ENCODE measurements around the gene SULT2B1.
"Not testable (repeated sequence)": the region's sequence is repeated elsewhere in the genome, so short reads cannot be mapped to it uniquely, and the experiment has no call there.

SULT2B1 gene

GRCh38 chr19:48632286-48632685 lies 80.3 kb downstream of the SULT2B1 start:
- not testable (repeated sequence) for H3K27me3 ChIP-seq (ENCODE audit: control insufficient read depth, insufficient read depth, low read length); H3K36me3 ChIP-seq (ENCODE audit: control insufficient read depth, insufficient read depth, low read length); H3K9ac ChIP-seq (ENCODE audit: low read depth, low read length); H3K9me3 ChIP-seq (ENCODE audit: control insufficient read depth, insufficient read depth, low read length); H3K27ac ChIP-seq (ENCODE audit: low read depth, low read length); H3K4me3 ChIP-seq (ENCODE audit: low read depth, low read length)
- peaks cover 28% of the 10 kb centered on the region for H3K4me1 ChIP-seq (ENCODE audit: control insufficient read depth, insufficient read depth, low read length)

DNA sequence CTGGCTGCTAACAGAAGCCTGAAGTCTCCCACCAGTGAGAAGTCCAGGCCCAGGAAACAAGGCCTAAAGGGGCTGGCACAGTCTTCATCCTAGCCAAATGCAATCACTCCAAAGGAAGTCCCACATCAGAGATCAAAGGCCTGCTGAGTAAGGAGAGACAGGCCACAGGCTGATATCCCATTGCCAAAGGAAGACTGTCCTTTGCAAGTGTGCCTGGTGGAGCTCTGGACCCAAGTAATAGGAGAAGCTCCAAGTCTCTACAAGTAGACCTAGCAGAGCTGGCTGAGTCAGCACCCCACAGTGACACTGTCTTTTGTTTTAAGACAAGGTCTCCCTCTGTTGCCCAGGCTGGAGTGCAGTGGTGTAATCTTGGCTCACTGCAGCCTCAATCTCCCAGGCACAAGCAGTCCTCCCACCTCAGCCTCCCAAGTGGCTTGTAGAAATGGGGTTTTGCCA lies 80.7 kb downstream of the SULT2B1 start:
- no peaks in the 10 kb centered on the region for H3K9me3 ChIP-seq (ENCODE audit: control insufficient read depth, insufficient read depth, low read length)
- no peak overlapping the region for H3K27ac ChIP-seq (ENCODE audit: low read depth, low read length)
- peaks cover 9% of the 10 kb centered on the region; the same call in 1 of the 2 replicates for H3K27me3 ChIP-seq (ENCODE audit: control insufficient read depth, insufficient read depth, low read length)
- peaks cover 9% of the 10 kb centered on the region for H3K36me3 ChIP-seq (ENCODE audit: control insufficient read depth, insufficient read depth, low read length)
- H3K4me3 ChIP-seq (ENCODE audit: low read depth, low read length): no peak overlapping the region
- no peak overlapping the region for H3K9ac ChIP-seq (ENCODE audit: low read depth, low read length)
- peaks cover 28% of the 10 kb centered on the region for H3K4me1 ChIP-seq (ENCODE audit: control insufficient read depth, insufficient read depth, low read length)

GRCh38 chr19:48633148-48634035 lies 81.4 kb downstream of the SULT2B1 start:
- Histone ChIP-seq H3K36me3 (ENCODE audit: control insufficient read depth, insufficient read depth, low read length) (peaks cover 7% of the 10 kb centered on the region), H3K4me1 (ENCODE audit: control insufficient read depth, insufficient read depth, low read length) (peaks cover 29% of the 10 kb centered on the region), H3K27me3 (ENCODE audit: control insufficient read depth, insufficient read depth, low read length) (peaks cover 9% of the 10 kb centered on the region; the same call in 1 of the 2 replicates), H3K4me3 (ENCODE audit: low read depth, low read length) (no peak overlapping the region), H3K9me3 (ENCODE audit: control insufficient read depth, insufficient read depth, low read length) (no peaks in the 10 kb centered on the region), H3K9ac (ENCODE audit: low read depth, low read length) (no peak overlapping the region), H3K27ac (ENCODE audit: low read depth, low read length) (no peak overlapping the region)

GRCh38 chr19:48634036-48634342 lies 82.0 kb downstream of the SULT2B1 start:
- no peaks in the 10 kb centered on the region for H3K9me3 ChIP-seq (ENCODE audit: control insufficient read depth, insufficient read depth, low read length)
- H3K4me3 ChIP-seq (ENCODE audit: low read depth, low read length): peak overlapping the region; percentile 26
- H3K9ac ChIP-seq (ENCODE audit: low read depth, low read length): no peak overlapping the region
- H3K27ac ChIP-seq (ENCODE audit: low read depth, low read length): peak overlapping the region; percentile 21
- H3K36me3 ChIP-seq (ENCODE audit: control insufficient read depth, insufficient read depth, low read length): peaks cover 4% of the 10 kb centered on the region
- peaks cover 35% of the 10 kb centered on the region for H3K4me1 ChIP-seq (ENCODE audit: control insufficient read depth, insufficient read depth, low read length)
- H3K27me3 ChIP-seq (ENCODE audit: control insufficient read depth, insufficient read depth, low read length): peaks cover 9% of the 10 kb centered on the region; the same call in 1 of the 2 replicates

DNA sequence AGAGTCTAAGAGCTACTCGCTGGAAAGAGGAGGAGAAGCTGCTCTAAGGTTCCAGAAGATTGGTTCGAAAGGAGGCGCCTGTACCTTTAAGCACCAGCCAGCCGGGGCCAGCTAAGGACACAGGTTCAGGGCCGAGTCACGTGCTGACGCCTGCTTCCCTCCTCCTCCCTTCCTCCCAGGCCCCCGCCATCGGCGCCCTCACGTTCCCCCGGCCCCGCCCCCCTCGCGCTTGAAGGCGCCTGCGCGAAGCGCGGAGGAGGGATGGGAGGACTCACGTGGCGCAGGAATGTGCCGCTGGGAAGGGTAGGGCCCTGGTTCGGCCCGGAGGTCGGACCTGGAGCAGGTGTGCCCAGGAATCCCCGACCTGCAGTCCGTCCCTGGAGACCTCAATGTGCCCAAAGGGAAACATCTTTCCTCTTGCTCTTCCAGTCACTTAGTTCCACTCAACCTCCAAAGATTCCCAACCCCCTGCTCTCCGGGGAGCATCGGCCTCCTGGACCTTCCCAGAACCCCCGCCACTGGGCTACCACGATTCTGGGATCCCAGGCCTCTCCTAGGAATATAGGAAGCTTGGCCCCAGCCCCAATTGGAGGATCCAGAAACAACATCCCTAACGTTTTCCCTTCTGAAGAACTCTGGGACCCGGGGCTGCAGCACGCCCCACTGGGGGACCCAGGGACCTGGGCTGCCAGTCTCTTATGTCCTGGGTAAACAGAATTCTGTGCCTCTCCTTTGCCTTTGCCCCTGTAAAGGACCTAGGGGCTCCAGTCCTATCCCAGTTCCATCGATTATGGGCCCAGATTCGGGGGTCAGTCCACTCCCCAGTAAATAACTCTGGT lies 82.7 kb downstream of the SULT2B1 start:
- Histone ChIP-seq H3K9me3 (ENCODE audit: control insufficient read depth, insufficient read depth, low read length) (no peaks in the 10 kb centered on the region), H3K4me3 (ENCODE audit: low read depth, low read length) (peak overlapping the region; percentile 26), H3K4me1 (ENCODE audit: control insufficient read depth, insufficient read depth, low read length) (peaks cover 36% of the 10 kb centered on the region), H3K27ac (ENCODE audit: low read depth, low read length) (peak overlapping the region; percentile 79), H3K27me3 (ENCODE audit: control insufficient read depth, insufficient read depth, low read length) (peaks cover 9% of the 10 kb centered on the region; the same call in 1 of the 2 replicates), H3K36me3 (ENCODE audit: control insufficient read depth, insufficient read depth, low read length) (peaks cover 4% of the 10 kb centered on the region), H3K9ac (ENCODE audit: low read depth, low read length) (no peak overlapping the region)

DNA sequence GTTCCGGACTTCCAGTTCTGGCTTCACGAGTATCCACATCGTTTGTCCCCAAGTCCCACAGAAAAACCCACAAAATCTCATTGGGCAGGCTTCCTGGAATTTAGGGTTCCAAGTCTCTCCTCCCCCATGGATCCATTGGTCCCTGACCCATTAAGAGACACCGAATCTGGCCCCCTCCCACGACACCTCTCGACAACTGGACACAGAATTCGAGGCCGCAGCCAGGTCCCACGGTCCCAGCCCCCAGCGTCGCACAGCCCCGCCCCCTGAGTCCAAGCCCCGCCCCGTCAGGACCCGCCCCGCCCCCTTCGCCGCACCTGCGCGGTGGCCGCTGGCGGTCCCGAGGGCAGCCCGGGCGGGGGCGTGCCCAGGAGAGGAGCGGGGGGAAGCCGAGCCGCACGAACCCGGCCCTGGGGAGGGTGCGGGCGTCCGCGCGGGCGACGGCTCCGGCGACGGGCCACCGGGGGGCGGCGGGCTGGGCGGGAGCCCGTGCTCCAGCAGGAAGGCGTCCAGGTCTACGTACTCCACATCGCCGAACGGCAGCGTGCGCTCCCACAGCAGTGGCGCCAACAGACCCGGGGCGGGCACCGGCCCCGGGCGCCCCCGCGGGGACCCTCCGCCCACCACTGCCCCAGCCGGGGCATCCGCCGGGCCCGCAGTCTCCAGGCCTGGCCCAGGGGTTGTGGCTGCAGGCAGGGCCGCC lies 83.4 kb downstream of the SULT2B1 start:
- Histone ChIP-seq H3K9me3 (ENCODE audit: control insufficient read depth, insufficient read depth, low read length) (no peaks in the 10 kb centered on the region), H3K4me3 (ENCODE audit: low read depth, low read length) (peak overlapping the region; percentile 85), H3K9ac (ENCODE audit: low read depth, low read length) (no peak overlapping the region), H3K27me3 (ENCODE audit: control insufficient read depth, insufficient read depth, low read length) (peaks cover 9% of the 10 kb centered on the region; the same call in 1 of the 2 replicates), H3K4me1 (ENCODE audit: control insufficient read depth, insufficient read depth, low read length) (peaks cover 32% of the 10 kb centered on the region), H3K27ac (ENCODE audit: low read depth, low read length) (peak overlapping the region; percentile 79), H3K36me3 (ENCODE audit: control insufficient read depth, insufficient read depth, low read length) (peaks cover 4% of the 10 kb centered on the region)

DNA sequence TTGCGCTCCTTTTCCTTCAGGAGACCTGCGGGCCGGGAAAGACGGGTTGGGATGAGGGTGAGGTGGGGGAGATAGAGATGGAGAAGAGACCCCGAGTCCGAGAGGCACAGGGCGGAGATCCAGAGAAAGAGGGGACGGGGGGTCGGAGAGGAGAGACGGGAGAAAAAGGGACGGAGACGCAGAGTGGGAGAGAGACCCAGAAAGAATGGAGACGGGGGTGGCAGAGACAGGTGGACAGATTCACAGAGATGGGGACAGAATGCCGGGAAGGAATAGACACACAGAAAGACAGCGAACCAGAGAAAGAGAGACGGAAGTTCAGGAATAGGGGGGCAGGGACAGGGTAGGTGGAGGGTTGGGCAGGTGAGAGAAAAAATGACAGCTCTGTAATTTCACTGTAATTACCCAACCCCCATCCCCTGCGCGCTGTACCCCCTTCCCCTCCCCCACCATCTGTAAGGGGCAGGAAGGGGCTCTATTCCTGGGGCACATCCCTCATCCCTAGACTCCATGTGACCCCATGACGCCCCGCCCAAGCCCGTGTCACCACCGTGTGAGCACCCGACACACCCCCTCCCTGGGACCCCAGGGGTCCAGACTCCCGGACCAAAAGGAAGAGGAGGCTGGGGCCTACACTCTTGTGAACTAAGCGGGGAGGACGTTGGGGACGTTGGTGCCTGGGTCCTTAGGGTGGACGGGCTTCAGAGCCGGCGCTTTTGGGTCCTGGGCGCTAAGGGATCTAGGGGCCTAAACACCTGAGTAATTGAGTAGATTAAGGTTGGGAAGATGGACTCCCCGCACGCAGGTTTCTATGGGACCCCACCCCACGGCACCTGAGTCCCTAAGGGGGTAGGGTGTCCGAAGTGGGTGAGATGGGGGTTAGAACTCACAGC lies 84.2 kb downstream of the SULT2B1 start:
- H3K4me1 ChIP-seq (ENCODE audit: control insufficient read depth, insufficient read depth, low read length): peaks cover 27% of the 10 kb centered on the region
- peak overlapping the region; percentile 93 for H3K27ac ChIP-seq (ENCODE audit: low read depth, low read length)
- H3K4me3 ChIP-seq (ENCODE audit: low read depth, low read length): peak overlapping the region; percentile 85
- H3K9me3 ChIP-seq (ENCODE audit: control insufficient read depth, insufficient read depth, low read length): no peaks in the 10 kb centered on the region
- peaks cover 4% of the 10 kb centered on the region for H3K36me3 ChIP-seq (ENCODE audit: control insufficient read depth, insufficient read depth, low read length)
- no peak overlapping the region for H3K9ac ChIP-seq (ENCODE audit: low read depth, low read length)
- H3K27me3 ChIP-seq (ENCODE audit: control insufficient read depth, insufficient read depth, low read length): peaks cover 9% of the 10 kb centered on the region; the same call in 1 of the 2 replicates

DNA sequence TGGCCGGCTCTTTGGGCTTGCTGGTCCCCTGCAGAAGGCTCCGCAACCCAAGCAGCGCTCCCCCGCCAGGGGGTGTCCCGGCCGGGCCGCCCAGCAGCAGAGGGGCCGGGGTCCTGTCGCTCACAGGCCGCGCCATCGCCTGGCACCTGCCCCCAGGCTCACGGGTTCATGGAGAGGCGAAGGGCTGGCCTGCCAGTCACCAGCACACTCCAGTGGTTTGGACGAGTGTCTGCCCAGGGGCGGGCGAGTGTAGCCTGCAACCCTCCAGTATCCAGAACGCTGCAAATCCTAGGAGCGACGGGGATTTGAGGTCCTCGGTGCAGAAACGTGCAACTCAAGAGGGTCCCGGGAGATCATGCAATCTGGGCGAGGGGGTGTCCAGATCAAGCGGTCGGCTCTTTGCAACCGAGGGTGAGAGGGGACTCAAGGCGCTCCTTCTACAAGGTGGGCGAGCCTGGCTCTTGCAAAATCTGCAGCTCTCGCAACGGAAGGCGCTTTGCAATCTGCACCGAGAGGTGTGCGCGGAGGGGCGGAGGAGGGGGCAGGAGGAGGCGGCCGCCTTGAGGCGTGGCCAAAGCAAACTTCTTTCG lies 85.0 kb downstream of the SULT2B1 start, which contains the start of gene DBP:
Gene DBP (minus strand): TSS at position 521 of the 590 bp plus-strand sequence. CDS start 385 bp downstream, at position 136.
- peak within 1 kb of the TSS; percentile 85 for H3K4me3 ChIP-seq (ENCODE audit: low read depth, low read length)
- H3K27ac ChIP-seq (ENCODE audit: low read depth, low read length): peak within 1 kb of the TSS; percentile 93
- H3K9ac ChIP-seq (ENCODE audit: low read depth, low read length): peak within 1 kb of the TSS; percentile 68
- H3K9me3 ChIP-seq (ENCODE audit: control insufficient read depth, insufficient read depth, low read length): no peaks in the 10 kb centered on the region
- H3K27me3 ChIP-seq (ENCODE audit: control insufficient read depth, insufficient read depth, low read length): peaks cover 9% of the 10 kb centered on the region; the same call in 1 of the 2 replicates
- H3K4me1 ChIP-seq (ENCODE audit: control insufficient read depth, insufficient read depth, low read length): peaks cover 24% of the 10 kb centered on the region
- H3K36me3 ChIP-seq (ENCODE audit: control insufficient read depth, insufficient read depth, low read length): peaks cover 4% of the 10 kb centered on the region

GRCh38 chr19:48637449-48637947 lies 85.5 kb downstream of the SULT2B1 start:
- Histone ChIP-seq H3K4me3 (ENCODE audit: low read depth, low read length) (peak overlapping the region; percentile 85), H3K27me3 (ENCODE audit: control insufficient read depth, insufficient read depth, low read length) (peaks cover 9% of the 10 kb centered on the region; the same call in 1 of the 2 replicates), H3K4me1 (ENCODE audit: control insufficient read depth, insufficient read depth, low read length) (peaks cover 24% of the 10 kb centered on the region), H3K9ac (ENCODE audit: low read depth, low read length) (peak overlapping the region; percentile 68), H3K36me3 (ENCODE audit: control insufficient read depth, insufficient read depth, low read length) (peaks cover 4% of the 10 kb centered on the region), H3K9me3 (ENCODE audit: control insufficient read depth, insufficient read depth, low read length) (no peaks in the 10 kb centered on the region), H3K27ac (ENCODE audit: low read depth, low read length) (peak overlapping the region; percentile 93)

Data from HUES48 (cell line).